HG03442 (cell line): Measurements from ENCODE around the gene FGF22.
A peak's percentile ranks its signal among the peaks of the same experiment; 100 is the strongest.
"Not testable (repeated sequence)": the region's sequence is repeated elsewhere in the genome, so short reads cannot be mapped to it uniquely, and the experiment has no call there.

Experiments
- ATAC-seq: cut with Tn5 transposase; IDR thresholded peaks from one replicate; pipeline ENCODE4 v1.9.1; 2021; ENCODE audit warnings: mild to moderate bottlenecking, moderate library complexity; ENCODE audit not compliant: unreplicated experiment

Gene FGF22

GRCh38 chr19:639253-640160 lies at the start of gene FGF22:
Gene FGF22 (plus strand): TSS chr19:639879. CDS start chr19:639926, 47 bp downstream.
- ATAC-seq = peak; percentile 51

DNA sequence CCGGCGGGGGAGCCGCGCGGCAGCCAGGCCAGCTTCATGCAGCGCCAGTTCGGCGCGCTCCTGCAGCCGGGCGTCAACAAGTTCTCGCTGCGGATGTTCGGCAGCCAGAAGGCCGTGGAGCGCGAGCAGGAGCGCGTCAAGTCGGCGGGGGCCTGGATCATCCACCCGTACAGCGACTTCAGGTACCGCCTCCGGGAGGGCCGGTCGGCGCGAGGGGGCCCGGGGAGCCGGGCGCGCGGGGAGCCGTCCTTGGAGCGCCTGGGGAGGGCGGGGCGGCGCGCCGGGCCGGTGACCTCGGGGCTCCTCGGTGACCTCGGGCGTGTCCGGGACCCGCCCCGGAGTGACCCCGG lies 49.3 kb upstream of the FGF22 start:
- no peak for ATAC-seq

GRCh38 chr19:590750-591098 lies 49.0 kb upstream of the FGF22 start:
- ATAC-seq = no peak

DNA sequence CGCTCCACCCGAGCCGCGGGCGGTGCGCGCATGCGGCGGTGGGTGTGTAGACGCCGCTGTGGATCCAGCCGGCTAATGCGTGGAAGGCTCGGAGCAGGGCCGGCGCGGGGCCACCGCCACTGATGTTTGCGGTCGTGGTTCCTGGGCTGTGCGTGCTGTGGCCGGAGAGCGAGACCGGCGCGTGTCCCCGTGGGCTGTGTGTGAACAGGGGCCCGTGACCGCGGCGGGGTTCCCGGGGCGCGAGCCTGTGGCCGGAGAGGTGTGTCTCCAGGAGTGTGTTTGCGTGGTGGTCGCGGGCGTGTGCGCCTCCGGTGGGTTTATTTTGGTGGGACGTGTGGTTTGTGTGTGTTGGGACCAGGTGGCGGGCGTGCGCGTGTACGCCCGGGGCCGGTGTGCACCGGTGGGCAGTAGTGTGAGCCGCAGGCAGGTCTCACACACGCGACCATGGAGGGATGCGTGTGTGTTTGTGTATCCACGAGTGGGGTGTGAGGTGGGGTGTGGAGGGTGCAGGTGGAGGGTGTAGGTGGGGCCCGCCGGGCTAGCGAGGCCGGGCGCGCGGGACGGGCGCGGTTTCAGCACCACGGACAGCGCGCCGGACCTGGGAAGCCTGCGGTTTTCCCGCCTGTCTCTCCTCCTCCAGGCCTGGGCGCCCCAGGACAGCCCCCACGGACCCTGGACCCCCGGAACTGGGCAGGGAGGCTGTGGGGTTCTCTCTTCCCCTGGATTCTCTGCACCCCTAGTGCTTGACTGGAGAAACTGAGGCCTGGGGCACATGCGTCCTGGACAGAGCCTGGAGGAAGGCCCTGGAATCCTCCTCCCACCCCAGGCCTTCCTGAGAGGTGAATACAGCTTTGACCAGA lies 48.4 kb upstream of the FGF22 start:
- no peak for ATAC-seq

GRCh38 chr19:592101-592500 lies 47.6 kb upstream of the FGF22 start:
- ATAC-seq = no peak

DNA sequence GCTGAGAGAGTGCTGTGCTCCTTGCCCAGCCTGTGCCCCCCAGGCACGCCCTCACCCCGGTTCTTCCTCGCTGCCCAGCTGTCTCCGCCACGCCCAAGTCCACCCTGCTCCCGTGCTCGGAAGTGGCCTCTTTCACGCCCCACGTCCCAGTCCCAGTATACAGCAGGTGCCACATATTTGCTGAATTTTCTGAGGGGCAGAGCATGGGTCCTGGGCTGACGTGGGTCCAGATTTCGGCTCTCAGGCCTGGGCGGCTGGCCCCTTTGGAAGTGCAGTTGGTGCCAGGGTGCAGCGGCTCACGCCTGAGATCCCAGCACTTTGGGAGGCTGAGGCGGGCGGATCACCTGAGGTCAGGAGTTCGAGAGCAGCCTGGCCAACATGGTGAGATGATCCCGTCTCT lies 46.6 kb upstream of the FGF22 start:
- ATAC-seq = no peak

DNA sequence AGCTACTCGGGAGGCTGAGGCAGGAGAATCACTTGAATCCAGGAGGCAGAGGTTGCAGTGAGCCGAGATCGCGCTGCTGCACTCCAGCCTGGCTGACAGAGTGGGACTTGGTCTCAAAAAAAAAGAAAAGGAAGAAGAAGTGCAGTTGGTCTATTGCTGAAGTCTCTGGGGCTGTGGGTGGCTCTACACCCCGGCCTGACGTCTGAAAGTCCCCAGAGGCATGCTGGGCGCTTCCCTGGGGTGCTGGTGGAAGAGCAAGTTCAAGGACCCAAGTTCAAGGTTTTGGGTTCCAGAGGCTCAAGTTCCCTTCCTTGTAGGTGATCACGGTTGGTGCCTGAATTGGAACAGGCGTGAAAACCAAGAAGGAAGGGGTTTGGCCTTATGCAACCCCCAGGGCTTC lies 46.2 kb upstream of the FGF22 start:
- no peak for ATAC-seq

- ATAC-seq = no peak
These were observed 45.3 kb upstream of the FGF22 start for GRCh38 chr19:594265-594870.

- no peak for ATAC-seq
These were observed 44.1 kb upstream of the FGF22 start for GRCh38 chr19:595326-596262.

- ATAC-seq = no peak
These were observed 43.4 kb upstream of the FGF22 start for GRCh38 chr19:596263-596655.

DNA sequence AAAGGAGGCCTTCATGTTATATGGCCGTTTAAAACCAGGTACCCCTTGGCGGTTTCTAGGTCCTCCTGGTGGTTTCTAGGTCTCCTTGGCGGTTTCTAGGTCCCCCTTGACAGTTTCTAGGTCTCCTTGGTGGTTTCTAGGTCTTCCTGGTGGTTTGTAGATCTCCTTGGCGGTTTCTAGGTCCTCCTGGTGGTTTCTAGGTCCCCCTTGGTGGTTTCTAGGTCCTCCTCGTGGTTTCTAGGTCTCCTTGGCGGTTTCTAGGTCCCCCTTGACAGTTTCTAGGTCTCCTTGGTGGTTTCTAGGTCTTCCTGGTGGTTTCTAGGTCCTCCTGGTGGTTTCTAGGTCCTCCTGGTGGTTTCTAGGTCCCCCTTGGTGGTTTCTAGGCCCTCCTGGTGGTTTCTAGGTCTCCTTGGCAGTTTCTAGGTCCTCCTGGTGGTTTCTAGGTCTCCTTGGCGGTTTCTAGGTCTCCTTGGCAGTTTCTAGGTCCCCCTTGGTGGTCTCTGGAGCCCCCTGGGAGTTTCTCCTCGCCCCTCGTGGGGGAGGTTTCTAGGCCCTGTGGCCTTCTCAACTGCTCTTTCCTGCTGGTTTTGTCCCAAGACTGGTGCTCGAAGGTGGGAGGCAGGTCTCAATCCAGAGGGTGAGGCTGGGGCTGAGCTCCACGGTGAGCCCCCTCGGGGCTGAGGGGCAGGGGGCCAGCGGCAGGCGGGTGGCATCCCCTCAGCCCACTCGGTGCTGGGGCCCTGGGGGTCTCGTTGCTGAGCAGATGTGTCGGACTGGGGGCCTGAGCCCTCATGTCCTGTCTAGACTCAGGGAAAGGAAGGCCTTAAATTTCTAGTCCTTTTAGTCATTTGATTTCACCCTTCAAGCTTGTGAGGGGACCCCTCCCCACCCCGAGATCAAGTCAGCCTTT lies 42.0 kb upstream of the FGF22 start:
- no peak for ATAC-seq

GRCh38 chr19:601310-601709 lies 38.4 kb upstream of the FGF22 start:
- ATAC-seq = no peak

GRCh38 chr19:601790-602189 lies 37.9 kb upstream of the FGF22 start:
- ATAC-seq = no peak

DNA sequence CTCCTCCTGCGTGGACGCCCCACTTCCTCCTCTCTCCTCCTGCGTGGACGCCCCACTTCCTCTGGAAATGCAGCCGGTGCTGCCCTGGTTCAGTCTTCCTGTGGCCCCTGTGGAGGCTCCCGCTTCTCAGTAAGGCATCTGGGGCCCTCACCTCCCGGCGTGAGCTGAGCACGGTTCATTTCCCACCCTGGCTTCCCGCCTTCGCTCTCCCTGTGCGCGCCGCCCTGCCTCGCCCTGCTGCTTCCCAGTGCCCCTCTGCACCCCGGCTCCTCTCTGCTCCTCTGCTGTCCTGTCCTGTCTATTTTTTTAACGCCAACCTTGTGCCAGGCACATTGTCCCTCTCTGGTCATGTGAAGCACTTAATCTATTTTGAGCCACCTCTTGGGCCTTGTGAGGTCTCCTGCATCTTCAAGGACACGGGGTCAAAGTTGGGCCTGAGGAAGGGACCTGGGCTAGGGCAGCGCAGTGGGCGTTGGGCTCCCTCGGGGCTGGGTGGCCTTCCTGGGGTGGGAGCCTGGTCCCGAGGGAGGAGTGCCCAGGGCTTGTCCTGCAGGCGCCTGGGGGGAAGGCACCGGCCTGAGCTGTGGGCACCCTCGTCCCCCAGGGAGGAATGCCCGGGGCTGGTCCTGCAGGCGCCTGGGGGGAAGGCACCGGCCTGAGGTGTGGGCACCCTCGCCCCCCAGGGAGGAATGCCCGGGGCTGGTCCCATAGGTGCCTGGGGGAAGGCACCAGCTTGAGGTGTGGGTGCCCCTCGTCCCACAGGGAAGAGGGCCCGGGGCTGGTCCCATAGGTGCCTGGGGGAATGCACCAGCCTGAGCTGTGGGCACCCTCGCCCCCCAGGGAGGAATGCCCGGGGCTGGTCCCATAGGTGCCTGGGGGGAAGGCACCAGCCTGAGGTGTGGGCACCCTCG lies 37.0 kb upstream of the FGF22 start:
- ATAC-seq = no peak

DNA sequence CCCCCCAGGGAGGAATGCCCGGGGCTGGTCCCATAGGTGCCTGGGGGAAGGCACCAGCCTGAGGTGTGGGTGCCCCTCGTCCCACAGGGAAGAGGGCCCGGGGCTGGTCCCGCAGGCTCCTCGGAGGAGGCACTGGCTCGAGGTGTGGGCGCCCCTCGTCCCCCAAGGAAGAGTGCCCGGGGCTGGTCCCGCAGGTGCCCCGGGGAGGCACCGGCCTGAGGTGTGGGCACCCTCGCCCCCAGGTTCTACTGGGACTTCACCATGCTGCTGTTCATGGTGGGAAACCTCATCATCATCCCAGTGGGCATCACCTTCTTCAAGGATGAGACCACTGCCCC lies 36.4 kb upstream of the FGF22 start:
- not testable (repeated sequence) for ATAC-seq

- not testable (repeated sequence) for ATAC-seq
These were observed 35.9 kb upstream of the FGF22 start for GRCh38 chr19:603779-604178.

- ATAC-seq = no peak
These were observed 35.3 kb upstream of the FGF22 start for GRCh38 chr19:604355-604754.
